ENCODE measurements around the gene PRELP. TPM values are rescaled to one million over a fixed set of nuclear protein-coding genes. Genes with fewer than 3 reads are reported as not detected.

PRELP gene
- total and polyA plus RNA-seq, 9 of the 15 experiments (the other 6 are each of a cell fraction or from before 2014, with no cell fraction given), result 0.04 TPM; not detected in 8

DNA sequence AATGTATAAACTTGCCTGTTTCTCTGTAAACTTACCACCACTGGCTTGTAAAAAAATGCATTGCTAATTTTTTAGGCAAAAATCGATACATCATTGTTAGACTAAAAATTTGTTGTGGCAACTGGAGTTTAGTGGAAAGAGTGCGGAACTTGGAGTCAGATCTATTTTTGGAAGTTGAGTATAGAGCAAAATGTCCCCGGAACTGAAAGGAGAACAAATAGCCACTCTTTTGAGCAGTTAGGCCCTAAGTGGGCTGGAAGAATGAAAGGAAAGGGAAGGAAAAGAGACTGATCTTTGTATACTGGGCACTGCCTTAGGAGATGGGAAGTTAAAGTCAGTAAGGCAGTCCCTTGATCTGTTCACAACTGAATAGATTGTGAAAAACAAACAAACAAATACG, 48.5 kb downstream of the PRELP start:
- H3K9me1 ChIP-seq (ENCODE audit: control insufficient read depth, insufficient read depth, low read length), result no peaks in the 10 kb centered on the region

More for the DNA sequence above, 48.5 kb downstream of the PRELP start:
- no peaks in the 10 kb centered on the region; a peak in 1 of 5 replicates for H3K4me1 ChIP-seq (replicated peaks in 1 of 2; ENCODE audit: control insufficient read depth in 2 of 2, insufficient read depth in 2 of 2, low read length in 2 of 2)
- peaks cover 10% of the 10 kb centered on the region; the same call in 1 of the 2 replicates for H4K20me1 ChIP-seq (replicated peaks; ENCODE audit: control insufficient read depth, insufficient read depth, low read length)
- H3K79me2 ChIP-seq (ENCODE audit: control insufficient read depth, insufficient read depth, low read length), result no peaks in the 10 kb centered on the region
- no peaks in the 10 kb centered on the region for H3K36me3 ChIP-seq (ENCODE audit: control insufficient read depth, insufficient read depth, low read length)
- no peak overlapping the region for H3K4me3 ChIP-seq
- TF ChIP-seq RREB1 (CRISPR knock-in tag; IDR thresholded peaks at IDR 0.05) (no peak), FOXP1 (CRISPR knock-in tag; IDR thresholded peaks at IDR 0.05) (no peak), ZNF146 (CRISPR knock-in tag; IDR thresholded peaks at IDR 0.05; ENCODE audit: unreplicated experiment) (no peak), TAF7 (tag; IDR thresholded peaks at IDR 0.05) (no peak), MED1 (CRISPR knock-in tag; IDR thresholded peaks at IDR 0.05; ENCODE audit: borderline replicate concordance) (no peak), ARID1B (IDR thresholded peaks at IDR 0.05) (no peak), ADNP (tag; IDR thresholded peaks at IDR 0.05) (no peak), HSF4 (CRISPR knock-in tag; IDR thresholded peaks at IDR 0.05; ENCODE audit: borderline replicate concordance) (no peak), CBX1 (IDR thresholded peaks at IDR 0.05; ENCODE audit: low read depth) (no peak), MTA3 (IDR thresholded peaks at IDR 0.05; ENCODE audit: borderline replicate concordance) (no peak), ZNF707 (CRISPR knock-in tag; conservative IDR thresholded peaks at IDR 0.05) (no peak), ASH1L (IDR thresholded peaks at IDR 0.05; ENCODE audit: borderline replicate concordance, low read depth, partially characterized antibody) (no peak), CBX5 (IDR thresholded peaks at IDR 0.05; ENCODE audit: borderline replicate concordance, low read depth) (no peak), EGR1 (conservative IDR thresholded peaks at IDR 0.05) (no peak)
- TF ChIP-seq, protein P1, sequence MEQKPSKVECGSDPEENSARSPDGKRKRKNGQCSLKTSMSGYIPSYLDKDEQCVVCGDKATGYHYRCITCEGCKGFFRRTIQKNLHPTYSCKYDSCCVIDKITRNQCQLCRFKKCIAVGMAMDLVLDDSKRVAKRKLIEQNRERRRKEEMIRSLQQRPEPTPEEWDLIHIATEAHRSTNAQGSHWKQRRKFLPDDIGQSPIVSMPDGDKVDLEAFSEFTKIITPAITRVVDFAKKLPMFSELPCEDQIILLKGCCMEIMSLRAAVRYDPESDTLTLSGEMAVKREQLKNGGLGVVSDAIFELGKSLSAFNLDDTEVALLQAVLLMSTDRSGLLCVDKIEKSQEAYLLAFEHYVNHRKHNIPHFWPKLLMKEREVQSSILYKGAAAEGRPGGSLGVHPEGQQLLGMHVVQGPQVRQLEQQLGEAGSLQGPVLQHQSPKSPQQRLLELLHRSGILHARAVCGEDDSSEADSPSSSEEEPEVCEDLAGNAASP (IDR thresholded peaks at IDR 0.05), result no peak
- TF ChIP-seq, protein P2, sequence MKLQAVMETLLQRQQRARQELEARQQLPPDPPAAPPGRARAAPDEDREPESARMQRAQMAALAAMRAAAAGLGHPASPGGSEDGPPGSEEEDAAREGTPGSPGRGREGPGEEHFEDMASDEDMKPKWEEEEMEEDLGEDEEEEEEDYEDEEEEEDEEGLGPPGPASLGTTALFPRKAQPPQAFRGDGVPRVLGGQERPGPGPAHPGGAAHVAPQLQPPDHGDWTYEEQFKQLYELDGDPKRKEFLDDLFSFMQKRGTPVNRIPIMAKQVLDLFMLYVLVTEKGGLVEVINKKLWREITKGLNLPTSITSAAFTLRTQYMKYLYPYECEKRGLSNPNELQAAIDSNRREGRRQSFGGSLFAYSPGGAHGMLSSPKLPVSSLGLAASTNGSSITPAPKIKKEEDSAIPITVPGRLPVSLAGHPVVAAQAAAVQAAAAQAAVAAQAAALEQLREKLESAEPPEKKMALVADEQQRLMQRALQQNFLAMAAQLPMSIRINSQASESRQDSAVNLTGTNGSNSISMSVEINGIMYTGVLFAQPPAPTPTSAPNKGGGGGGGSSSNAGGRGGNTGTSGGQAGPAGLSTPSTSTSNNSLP (IDR thresholded peaks at IDR 0.05; ENCODE audit: borderline replicate concordance, low read depth, low read length), result no peak
- no peak overlapping the region for H3K4me2 ChIP-seq (ENCODE audit: insufficient read depth, low read length)
- no peak for ATAC-seq
- FAIRE-seq, result no peak
- intact Hi-C loops (cut with micrococcal nuclease), result no loop called here
- BruUV-seq (replicated peaks), result no TSS peak
- DNase-seq (ENCODE audit: extremely low read depth in 1 of 4, low spot score in 3 of 4), result no peak
- POLR2A ChIA-PET, result no interaction called here
- no peaks in the 10 kb centered on the region for H3K9me3 ChIP-seq (replicated peaks; ENCODE audit: control insufficient read depth, insufficient read depth, low read depth, low read length)
- WGBS (ENCODE audit: insufficient coverage, low coverage, missing lambda C conversion rate), result 2% methylated on average over 4 of the region's 4 CpGs
- H2AFZ ChIP-seq (ENCODE audit: low read depth, low read length), result no peak overlapping the region
- H3K27me3 ChIP-seq (ENCODE audit: control insufficient read depth in 2 of 2, insufficient read depth in 2 of 2, low read length in 2 of 2), result peaks cover 45 to 83% of the 10 kb centered on the region in 2 experiments
- CTCF ChIA-PET (ENCODE audit: low intra/inter-chr PET ratio), result no interaction called here
- H3K27ac ChIP-seq (ENCODE audit: extremely low read depth, low read depth, low read length), result no peak overlapping the region
- H3K9ac ChIP-seq (ENCODE audit: insufficient read depth in 1 of 2, low read depth in 2 of 2, low read length in 2 of 2), result no peak overlapping the region
- in situ Hi-C loops (cut with MboI), result no loop called here
